AG04450 (cell line): ENCODE results near the gene TMBIM6. TPM values are rescaled to one million over a fixed set of nuclear protein-coding genes. Genes with fewer than 3 reads are reported as not detected.

Source experiments
- CTCF ChIA-PET: fragments of 300-600, 350-600 bp; formaldehyde crosslinking; extraction: SDS; loops from one replicate; lab custom pipeline; 2022; ENCODE audit warnings: antibody characterized with exemption, inconsistent platforms; lab: Charles Lee
- POLR2A ChIA-PET: fragments of 350-600 bp; formaldehyde crosslinking; extraction: SDS; loops from one replicate; lab custom pipeline; 2021; ENCODE audit warnings: antibody characterized with exemption, inconsistent platforms; lab: Yijun Ruan, JAX
- DNase-seq: peaks from one replicate; pipeline ENCODE4 v3.0.0-alpha.2; 2011; ENCODE audit warnings: low read depth, low spot score
- H3K27ac ChIP-seq: one replicate; pipeline ENCODE4 v1.5.1; 2012; ENCODE audit warnings: low read depth, low read length, control low read depth
- H3K27me3 ChIP-seq: one replicate; pipeline ENCODE4 v1.6.0; 2012; ENCODE audit warnings: low read length; ENCODE audit not compliant: control insufficient read depth, insufficient read depth
- H3K4me3 ChIP-seq: 2 replicates; pipeline ENCODE4 v1.5.1; 2011; ENCODE audit warnings: mild to moderate bottlenecking, low read depth, low read length, control low read depth
- H3K9me3 ChIP-seq: 2 replicates; pipeline ENCODE4 v1.5.1; 2012; ENCODE audit warnings: low read length; ENCODE audit not compliant: control insufficient read depth, insufficient read depth
- CTCF ChIP-seq: IDR thresholded peaks from 2 replicates; pipeline ENCODE4 v1.5.1; 2011; ENCODE audit warnings: low read depth, low read length, control low read depth, inconsistent platforms
- polyA plus RNA-seq: library from polyadenylated mRNA; depleted of rRNA; stranded (reverse); fragments of >200 nt; gene quantifications from 2 replicates; pipeline ENCODE4 v1.2.3, GENCODE V29; 2011

TMBIM6 gene
- polyA plus RNA-seq, 1 experiment = 906 TPM

GRCh38 chr12:49800421-49801140 lies 59.2 kb downstream of the TMBIM6 start:
- H3K4me3 ChIP-seq = no peak overlapping the region
- POLR2A ChIA-PET = interaction anchor here (2.2 kb wide), 1 partner anchor 27 kb away, joined by 9 read pairs; the partner anchor contains the start of gene NCKAP5L
- H3K27ac ChIP-seq = no peak overlapping the region
- DNase-seq = no peak
- no peaks in the 10 kb centered on the region for H3K27me3 ChIP-seq
- CTCF ChIA-PET = interaction anchor here (1.3 kb wide), 1 partner anchor 23 kb away, joined by 5 read pairs; no protein-coding TSS in a partner anchor
- TF ChIP-seq CTCF = no peak
- H3K9me3 ChIP-seq = no peaks in the 10 kb centered on the region

GRCh38 chr12:49801141-49802063 lies 60.0 kb downstream of the TMBIM6 start:
- ChIA-PET POLR2A (interaction anchor here (0.6 to 2.2 kb wide), 2 partner anchors 26 to 36 kb away, joined by 9 to 16 read pairs; partner anchors contain the start of gene NCKAP5L), CTCF (interaction anchor here (1.3 kb wide), 1 partner anchor 24 kb away, joined by 5 read pairs; no protein-coding TSS in a partner anchor)
- Histone ChIP-seq H3K27ac (no peak overlapping the region), H3K4me3 (no peak overlapping the region), H3K27me3 (no peaks in the 10 kb centered on the region), H3K9me3 (no peaks in the 10 kb centered on the region)
- DNase-seq = no peak
- no peak for TF ChIP-seq CTCF

GRCh38 chr12:49803693-49804450 lies 62.5 kb downstream of the TMBIM6 start:
- POLR2A ChIA-PET = interaction anchor here (2.6 kb wide), 1 partner anchor 24 kb away, joined by 9 read pairs; the partner anchor contains the start of gene NCKAP5L
- H3K27ac ChIP-seq = no peak overlapping the region
- DNase-seq = no peak
- no peak for TF ChIP-seq CTCF
- H3K9me3 ChIP-seq = no peaks in the 10 kb centered on the region; the same call in 1 of the 2 replicates
- no peaks in the 10 kb centered on the region for H3K27me3 ChIP-seq
- CTCF ChIA-PET = interaction anchor here (0.6 to 1.5 kb wide), 3 partner anchors 25 to 128 kb away, joined by 3 read pairs; no protein-coding TSS in a partner anchor
- H3K4me3 ChIP-seq = no peak overlapping the region

- CTCF ChIA-PET = interaction anchor here (1.4 kb wide), 1 partner anchor 26 kb away, joined by 3 read pairs; no protein-coding TSS in a partner anchor
- DNase-seq = no peak
Measured at GRCh38 chr12:49804821-49805220, 63.5 kb downstream of the TMBIM6 start.

More at GRCh38 chr12:49804821-49805220, 63.5 kb downstream of the TMBIM6 start:
- TF ChIP-seq CTCF = no peak
- POLR2A ChIA-PET = interaction anchor here (0.7 to 2.6 kb wide), 2 partner anchors 23 to 63 kb away, joined by 3 to 9 read pairs; partner anchors contain the start of gene NCKAP5L
- no peaks in the 10 kb centered on the region for H3K27me3 ChIP-seq
- H3K27ac ChIP-seq = no peak overlapping the region
- no peaks in the 10 kb centered on the region; the same call in 1 of the 2 replicates for H3K9me3 ChIP-seq
- H3K4me3 ChIP-seq = no peak overlapping the region
